HEK293 (cell line): ENCODE results near the gene MGAT1.

Source experiments
- GLI2 ChIP-seq: fragments of 450-650 bp; formaldehyde crosslinking; IDR thresholded peaks from 2 replicates; pipeline ENCODE4; 2017; ENCODE audit warnings: missing biosample characterization, missing genetic modification characterization, low read depth, borderline replicate concordance
- GLIS1 ChIP-seq: fragments of 450-650 bp; formaldehyde crosslinking; IDR thresholded peaks from 2 replicates; pipeline ENCODE4 v1.5.1; 2016; ENCODE audit warnings: missing biosample characterization, missing genetic modification characterization
- HOXA7 ChIP-seq: sonication (generic); formaldehyde crosslinking; IDR thresholded peaks from 2 replicates; pipeline ENCODE4 v1.8.1; 2022; ENCODE audit warnings: missing genetic modification reagents, borderline replicate concordance
- SCRT1 ChIP-seq: fragments of 450-650 bp; formaldehyde crosslinking; IDR thresholded peaks from 2 replicates; pipeline ENCODE4 v1.5.1; 2016; ENCODE audit warnings: missing biosample characterization, missing genetic modification characterization, borderline replicate concordance
- SP2 ChIP-seq: fragments of 450-650 bp; formaldehyde crosslinking; IDR thresholded peaks from 2 replicates; pipeline ENCODE4 v1.5.1; 2016; ENCODE audit warnings: missing biosample characterization, missing genetic modification characterization
- SP3 ChIP-seq: fragments of 450-650 bp; formaldehyde crosslinking; IDR thresholded peaks from 2 replicates; pipeline ENCODE4 v1.5.1; 2016; ENCODE audit warnings: missing biosample characterization, missing genetic modification characterization
- SP7 ChIP-seq: fragments of 450-650 bp; formaldehyde crosslinking; IDR thresholded peaks from 2 replicates; pipeline ENCODE4 v1.5.1; 2016; ENCODE audit warnings: missing biosample characterization, missing genetic modification characterization
- ZBTB1 ChIP-seq: fragments of 450-650 bp; formaldehyde crosslinking; IDR thresholded peaks from 2 replicates; pipeline ENCODE4 v1.5.1; 2016; ENCODE audit warnings: missing biosample characterization, missing genetic modification characterization
- ZBTB20 ChIP-seq: fragments of 450-650 bp; formaldehyde crosslinking; IDR thresholded peaks from 2 replicates; pipeline ENCODE4 v1.5.1; 2016; ENCODE audit warnings: missing biosample characterization, missing genetic modification characterization
- ZIC2 ChIP-seq: fragments of 450-650 bp; formaldehyde crosslinking; IDR thresholded peaks from 2 replicates; pipeline ENCODE4 v1.5.1; 2016; ENCODE audit warnings: missing biosample characterization, missing genetic modification characterization
- ZNF2 ChIP-seq: fragments of 450-650 bp; formaldehyde crosslinking; IDR thresholded peaks from 2 replicates; pipeline ENCODE4 v1.5.1; 2016; ENCODE audit warnings: missing biosample characterization, missing genetic modification characterization
- ZNF324 ChIP-seq: fragments of 450-650 bp; formaldehyde crosslinking; IDR thresholded peaks from 2 replicates; pipeline ENCODE4 v1.5.1; 2016; ENCODE audit warnings: missing biosample characterization, missing genetic modification characterization
- ZNF391 ChIP-seq: fragments of 450-650 bp; formaldehyde crosslinking; IDR thresholded peaks from 2 replicates; pipeline ENCODE4 v1.5.1; 2016; ENCODE audit warnings: low read depth, missing biosample characterization, missing genetic modification characterization, borderline replicate concordance
- ZNF394 ChIP-seq: fragments of 450-650 bp; formaldehyde crosslinking; IDR thresholded peaks from 2 replicates; pipeline ENCODE4 v1.5.1; 2016; ENCODE audit warnings: missing biosample characterization, missing genetic modification characterization, mild to moderate bottlenecking, moderate library complexity, borderline replicate concordance
- ZNF560 ChIP-seq: fragments of 450-650 bp; formaldehyde crosslinking; IDR thresholded peaks from 2 replicates; pipeline ENCODE4 v1.5.1; 2017; ENCODE audit warnings: missing biosample characterization, missing genetic modification characterization, borderline replicate concordance
- ZNF664 ChIP-seq: fragments of 450-650 bp; formaldehyde crosslinking; IDR thresholded peaks from 2 replicates; pipeline ENCODE4 v1.5.1; 2016; ENCODE audit warnings: missing biosample characterization, missing genetic modification characterization
- ZNF747 ChIP-seq: fragments of 450-650 bp; formaldehyde crosslinking; IDR thresholded peaks from 2 replicates; pipeline ENCODE4 v1.5.1; 2016; ENCODE audit warnings: missing biosample characterization, missing genetic modification characterization
- ZNF76 ChIP-seq: fragments of 450-650 bp; formaldehyde crosslinking; IDR thresholded peaks from 2 replicates; pipeline ENCODE4; 2016; ENCODE audit warnings: low read depth, missing biosample characterization, missing genetic modification characterization, borderline replicate concordance
- ZNF791 ChIP-seq: fragments of 450-650 bp; formaldehyde crosslinking; IDR thresholded peaks from 2 replicates; pipeline ENCODE4 v1.5.1; 2016; ENCODE audit warnings: missing biosample characterization, missing genetic modification characterization
- ZSCAN30 ChIP-seq: fragments of 450-650 bp; IDR thresholded peaks from 2 replicates; pipeline ENCODE4 v1.5.1; 2018; ENCODE audit warnings: missing biosample characterization, mild to moderate bottlenecking, missing genetic modification characterization, moderate library complexity
- ZXDB ChIP-seq: fragments of 450-650 bp; formaldehyde crosslinking; IDR thresholded peaks from 2 replicates; pipeline ENCODE4 v1.5.1; 2016; ENCODE audit warnings: missing biosample characterization, missing genetic modification characterization
- TF ChIP-seq, protein P1 (sequence below): fragments of 450-650 bp; formaldehyde crosslinking; conservative IDR thresholded peaks from 2 replicates; pipeline ENCODE4 v1.5.1; 2016; ENCODE audit warnings: low read depth, missing biosample characterization, missing genetic modification characterization
- TF ChIP-seq, protein P2 (sequence below): fragments of 450-650 bp; formaldehyde crosslinking; IDR thresholded peaks from 2 replicates; pipeline ENCODE4 v1.5.1; 2017; ENCODE audit warnings: missing biosample characterization, missing genetic modification characterization
- TF ChIP-seq, protein P3 (sequence below): fragments of 450-650 bp; formaldehyde crosslinking; IDR thresholded peaks from 2 replicates; pipeline ENCODE4 v1.5.1; 2016; ENCODE audit warnings: missing biosample characterization, missing genetic modification characterization
- TF ChIP-seq, protein P4 (sequence below): fragments of 450-650 bp; IDR thresholded peaks from 2 replicates; pipeline ENCODE4 v1.5.1; 2018; ENCODE audit warnings: missing biosample characterization, mild to moderate bottlenecking, missing genetic modification characterization

The MGAT1 gene

DNA sequence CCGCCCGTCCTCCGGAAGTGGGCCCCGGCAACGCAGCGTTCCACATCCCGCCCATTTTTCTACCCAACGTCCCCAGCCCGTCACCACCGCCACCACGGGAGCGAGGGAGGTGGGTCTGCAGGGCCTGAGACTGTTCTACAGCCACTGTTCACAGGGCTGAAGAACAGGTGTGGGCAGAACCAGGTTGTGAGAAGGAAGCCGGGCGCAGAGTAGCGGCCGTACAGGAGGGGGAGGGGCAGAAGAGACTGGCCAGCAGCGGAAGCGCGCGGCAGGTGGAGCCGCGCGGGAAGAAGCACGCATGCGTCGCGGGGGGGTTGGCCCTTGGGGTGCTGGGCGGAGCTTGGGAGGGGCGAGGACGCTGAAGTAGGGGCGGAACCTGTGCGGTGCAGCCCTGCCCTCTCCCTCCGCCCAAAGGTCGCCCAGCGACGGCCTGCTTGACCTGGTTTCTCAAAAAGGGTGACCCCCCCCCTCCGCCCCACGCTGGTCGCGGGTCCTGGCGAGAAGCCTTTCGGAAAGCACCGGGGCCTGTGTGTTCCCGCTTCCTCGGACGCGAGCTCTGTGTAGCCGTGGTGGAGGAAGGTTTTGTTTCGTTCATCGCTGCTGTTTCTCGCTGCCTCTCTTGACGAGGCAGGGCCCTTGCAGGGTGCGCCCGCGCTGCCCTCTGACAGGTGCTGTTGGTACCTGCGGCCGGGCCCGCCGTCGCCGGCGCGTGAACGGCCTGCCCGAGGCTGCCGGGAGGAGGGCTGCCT lies 7.8 kb upstream of the MGAT1 start (continued):
- TF ChIP-seq, protein P1, sequence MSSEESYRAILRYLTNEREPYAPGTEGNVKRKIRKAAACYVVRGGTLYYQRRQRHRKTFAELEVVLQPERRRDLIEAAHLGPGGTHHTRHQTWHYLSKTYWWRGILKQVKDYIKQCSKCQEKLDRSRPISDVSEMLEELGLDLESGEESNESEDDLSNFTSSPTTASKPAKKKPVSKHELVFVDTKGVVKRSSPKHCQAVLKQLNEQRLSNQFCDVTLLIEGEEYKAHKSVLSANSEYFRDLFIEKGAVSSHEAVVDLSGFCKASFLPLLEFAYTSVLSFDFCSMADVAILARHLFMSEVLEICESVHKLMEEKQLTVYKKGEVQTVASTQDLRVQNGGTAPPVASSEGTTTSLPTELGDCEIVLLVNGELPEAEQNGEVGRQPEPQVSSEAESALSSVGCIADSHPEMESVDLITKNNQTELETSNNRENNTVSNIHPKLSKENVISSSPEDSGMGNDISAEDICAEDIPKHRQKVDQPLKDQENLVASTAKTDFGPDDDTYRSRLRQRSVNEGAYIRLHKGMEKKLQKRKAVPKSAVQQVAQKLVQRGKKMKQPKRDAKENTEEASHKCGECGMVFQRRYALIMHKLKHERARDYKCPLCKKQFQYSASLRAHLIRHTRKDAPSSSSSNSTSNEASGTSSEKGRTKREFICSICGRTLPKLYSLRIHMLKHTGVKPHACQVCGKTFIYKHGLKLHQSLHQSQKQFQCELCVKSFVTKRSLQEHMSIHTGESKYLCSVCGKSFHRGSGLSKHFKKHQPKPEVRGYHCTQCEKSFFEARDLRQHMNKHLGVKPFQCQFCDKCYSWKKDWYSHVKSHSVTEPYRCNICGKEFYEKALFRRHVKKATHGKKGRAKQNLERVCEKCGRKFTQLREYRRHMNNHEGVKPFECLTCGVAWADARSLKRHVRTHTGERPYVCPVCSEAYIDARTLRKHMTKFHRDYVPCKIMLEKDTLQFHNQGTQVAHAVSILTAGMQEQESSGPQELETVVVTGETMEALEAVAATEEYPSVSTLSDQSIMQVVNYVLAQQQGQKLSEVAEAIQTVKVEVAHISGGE (tag by site-specific recombination): peak; percentile 95
- TF ChIP-seq ZNF747 (tag by site-specific recombination): no peak
- TF ChIP-seq ZNF394 (tag by site-specific recombination): peak; percentile 83; the same call in 1 of the 2 replicates
- TF ChIP-seq, protein P2, sequence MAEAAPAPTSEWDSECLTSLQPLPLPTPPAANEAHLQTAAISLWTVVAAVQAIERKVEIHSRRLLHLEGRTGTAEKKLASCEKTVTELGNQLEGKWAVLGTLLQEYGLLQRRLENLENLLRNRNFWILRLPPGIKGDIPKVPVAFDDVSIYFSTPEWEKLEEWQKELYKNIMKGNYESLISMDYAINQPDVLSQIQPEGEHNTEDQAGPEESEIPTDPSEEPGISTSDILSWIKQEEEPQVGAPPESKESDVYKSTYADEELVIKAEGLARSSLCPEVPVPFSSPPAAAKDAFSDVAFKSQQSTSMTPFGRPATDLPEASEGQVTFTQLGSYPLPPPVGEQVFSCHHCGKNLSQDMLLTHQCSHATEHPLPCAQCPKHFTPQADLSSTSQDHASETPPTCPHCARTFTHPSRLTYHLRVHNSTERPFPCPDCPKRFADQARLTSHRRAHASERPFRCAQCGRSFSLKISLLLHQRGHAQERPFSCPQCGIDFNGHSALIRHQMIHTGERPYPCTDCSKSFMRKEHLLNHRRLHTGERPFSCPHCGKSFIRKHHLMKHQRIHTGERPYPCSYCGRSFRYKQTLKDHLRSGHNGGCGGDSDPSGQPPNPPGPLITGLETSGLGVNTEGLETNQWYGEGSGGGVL (tag by site-specific recombination): peak; percentile 52
- peak; percentile 96 for TF ChIP-seq ZNF2 (tag by site-specific recombination)
- TF ChIP-seq ZXDB (tag by site-specific recombination): peak; percentile 98
- no peak for TF ChIP-seq ZNF664 (tag by site-specific recombination)
- peak; percentile 85 for TF ChIP-seq ZIC2 (tag by site-specific recombination)
- no peak for TF ChIP-seq ZNF560 (tag by site-specific recombination)
- peak; percentile 93 for TF ChIP-seq SP2 (tag by site-specific recombination)
- peak; percentile 55 for TF ChIP-seq ZBTB1 (tag by site-specific recombination)
- TF ChIP-seq, protein P3, sequence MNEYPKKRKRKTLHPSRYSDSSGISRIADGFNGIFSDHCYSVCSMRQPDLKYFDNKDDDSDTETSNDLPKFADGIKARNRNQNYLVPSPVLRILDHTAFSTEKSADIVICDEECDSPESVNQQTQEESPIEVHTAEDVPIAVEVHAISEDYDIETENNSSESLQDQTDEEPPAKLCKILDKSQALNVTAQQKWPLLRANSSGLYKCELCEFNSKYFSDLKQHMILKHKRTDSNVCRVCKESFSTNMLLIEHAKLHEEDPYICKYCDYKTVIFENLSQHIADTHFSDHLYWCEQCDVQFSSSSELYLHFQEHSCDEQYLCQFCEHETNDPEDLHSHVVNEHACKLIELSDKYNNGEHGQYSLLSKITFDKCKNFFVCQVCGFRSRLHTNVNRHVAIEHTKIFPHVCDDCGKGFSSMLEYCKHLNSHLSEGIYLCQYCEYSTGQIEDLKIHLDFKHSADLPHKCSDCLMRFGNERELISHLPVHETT (tag by site-specific recombination): peak; percentile 87; the same call in 1 of the 2 replicates
- TF ChIP-seq GLIS1: peak; percentile 39; the same call in 1 of the 2 replicates
- peak; percentile 95 for TF ChIP-seq SP3 (tag by site-specific recombination)
- TF ChIP-seq ZNF324 (tag by site-specific recombination): 0 out of 2 replicates have a peak, but pooled peaks have one; percentile 24
- TF ChIP-seq ZNF791: 0 out of 2 replicates have a peak, but pooled peaks have one; percentile 11
- peak; percentile 70; the same call in 1 of the 2 replicates for TF ChIP-seq ZNF391
- peak; percentile 89 for TF ChIP-seq SP7 (tag by site-specific recombination)
- TF ChIP-seq SCRT1 (tag by site-specific recombination): peak; percentile 95
- TF ChIP-seq, protein P4, sequence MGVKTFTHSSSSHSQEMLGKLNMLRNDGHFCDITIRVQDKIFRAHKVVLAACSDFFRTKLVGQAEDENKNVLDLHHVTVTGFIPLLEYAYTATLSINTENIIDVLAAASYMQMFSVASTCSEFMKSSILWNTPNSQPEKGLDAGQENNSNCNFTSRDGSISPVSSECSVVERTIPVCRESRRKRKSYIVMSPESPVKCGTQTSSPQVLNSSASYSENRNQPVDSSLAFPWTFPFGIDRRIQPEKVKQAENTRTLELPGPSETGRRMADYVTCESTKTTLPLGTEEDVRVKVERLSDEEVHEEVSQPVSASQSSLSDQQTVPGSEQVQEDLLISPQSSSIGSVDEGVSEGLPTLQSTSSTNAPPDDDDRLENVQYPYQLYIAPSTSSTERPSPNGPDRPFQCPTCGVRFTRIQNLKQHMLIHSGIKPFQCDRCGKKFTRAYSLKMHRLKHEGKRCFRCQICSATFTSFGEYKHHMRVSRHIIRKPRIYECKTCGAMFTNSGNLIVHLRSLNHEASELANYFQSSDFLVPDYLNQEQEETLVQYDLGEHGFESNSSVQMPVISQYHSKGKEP (tag by site-specific recombination): no peak
- peak; percentile 84 for TF ChIP-seq ZNF76 (tag by site-specific recombination)
- no peak for TF ChIP-seq HOXA7 (CRISPR knock-in tag)
- peak; percentile 77 for TF ChIP-seq ZBTB20 (tag by site-specific recombination)
- TF ChIP-seq ZSCAN30: peak; percentile 80; the same call in 1 of the 2 replicates
- no peak for TF ChIP-seq GLI2
